ENCODE results near the gene LSS. TPM values are rescaled to one million over a fixed set of nuclear protein-coding genes. Genes with fewer than 3 reads are reported as not detected.

The LSS gene
- polyA plus RNA-seq, 1 donor from 2014 or later = 101 TPM

DNA sequence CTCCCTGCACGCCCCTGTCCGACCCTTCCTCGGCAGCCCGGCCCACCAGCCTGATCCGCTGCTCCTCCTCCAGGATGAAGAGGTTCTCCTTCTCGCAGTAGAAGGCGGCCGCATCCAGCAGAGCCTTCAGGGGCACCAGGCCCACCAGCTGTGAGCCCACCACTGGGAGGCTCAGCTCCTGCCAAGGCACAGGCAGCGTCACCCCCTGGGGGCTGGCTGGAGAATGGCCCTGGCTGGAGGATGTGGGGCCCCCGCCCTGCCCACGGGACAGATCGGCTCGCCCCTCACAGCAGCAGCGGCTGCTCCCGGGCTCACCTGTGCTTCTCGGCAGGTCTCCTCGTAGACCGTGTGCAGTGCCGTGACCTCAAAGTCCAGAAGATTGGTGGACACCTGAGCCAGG lies 78.5 kb downstream of the LSS start:
- H3K36me3 ChIP-seq (ENCODE audit: insufficient read depth, low read length) = no peaks in the 10 kb centered on the region
- no peaks in the 10 kb centered on the region for H4K20me1 ChIP-seq (ENCODE audit: insufficient read depth)
- no peak for TF ChIP-seq MXI1 (conservative IDR thresholded peaks at IDR 0.05; ENCODE audit: poor library complexity, severe bottlenecking)
- no peaks in the 10 kb centered on the region for H3F3A ChIP-seq (ENCODE audit: insufficient read depth, low read length, poor library complexity, severe bottlenecking)
- no peaks in the 10 kb centered on the region for H3K79me2 ChIP-seq (replicated peaks; ENCODE audit: insufficient read depth, low read length)
- no peaks in the 10 kb centered on the region for H3K27me3 ChIP-seq (ENCODE audit: insufficient read depth, low read depth, low read length)
- no peaks in the 10 kb centered on the region for H3K9me3 ChIP-seq (ENCODE audit: low read length)
- no peak overlapping the region for H3K4me2 ChIP-seq (ENCODE audit: low read length)
- H3K9ac ChIP-seq (ENCODE audit: low read length) = no peak overlapping the region
- H3K4me3 ChIP-seq (ENCODE audit: low read length) = no peak overlapping the region
- no peaks in the 10 kb centered on the region for H3K9me2 ChIP-seq (ENCODE audit: insufficient read depth, low read length)
- no peak overlapping the region for H2AFZ ChIP-seq (ENCODE audit: low read depth, low read length)
- H3K27ac ChIP-seq (ENCODE audit: low read length) = no peak overlapping the region

DNA sequence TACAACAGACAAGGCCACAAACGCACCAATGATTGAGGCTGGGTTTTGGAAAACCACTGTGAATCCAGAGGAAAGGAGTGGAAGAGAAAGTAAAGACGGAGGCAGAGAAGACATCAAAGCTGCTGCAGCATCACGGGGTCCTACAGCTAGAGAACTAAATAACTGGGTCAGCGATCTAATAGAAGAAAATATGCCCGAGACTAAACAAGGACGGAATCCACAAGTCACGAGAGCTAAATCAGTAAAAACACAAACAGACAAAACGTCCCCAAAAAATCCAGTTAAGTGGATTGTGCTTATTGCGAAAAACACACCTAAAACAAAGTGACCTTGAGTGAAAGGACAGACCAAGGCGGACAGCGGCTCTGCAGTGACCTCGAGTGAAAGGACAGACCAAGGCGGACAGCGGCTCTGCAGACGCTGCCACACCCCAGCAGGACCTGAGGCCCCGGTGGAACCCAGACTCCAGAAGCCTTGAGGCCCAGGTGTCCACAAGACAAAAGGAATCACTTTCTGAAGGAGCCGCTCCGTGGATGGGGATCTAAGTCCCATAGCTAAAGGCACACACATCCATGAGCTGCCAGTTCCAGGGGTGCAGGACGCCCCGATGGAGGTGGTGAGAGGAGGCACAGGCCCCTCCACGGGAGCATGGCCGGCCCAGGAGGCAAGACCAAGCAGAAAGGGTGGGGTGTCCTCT lies 79.2 kb downstream of the LSS start:
- no peak overlapping the region for H3K27ac ChIP-seq (ENCODE audit: low read length)
- no peaks in the 10 kb centered on the region for H3K79me2 ChIP-seq (replicated peaks; ENCODE audit: insufficient read depth, low read length)

More for the DNA sequence above, 79.2 kb downstream of the LSS start:
- no peaks in the 10 kb centered on the region for H3K9me3 ChIP-seq (ENCODE audit: low read length)
- H3K9me2 ChIP-seq (ENCODE audit: insufficient read depth, low read length) = no peaks in the 10 kb centered on the region
- H3K4me2 ChIP-seq (ENCODE audit: low read length) = no peak overlapping the region
- no peak overlapping the region for H3K9ac ChIP-seq (ENCODE audit: low read length)
- H3K36me3 ChIP-seq (ENCODE audit: insufficient read depth, low read length) = no peaks in the 10 kb centered on the region
- no peaks in the 10 kb centered on the region for H3F3A ChIP-seq (ENCODE audit: insufficient read depth, low read length, poor library complexity, severe bottlenecking)
- H3K4me3 ChIP-seq (ENCODE audit: low read length) = no peak overlapping the region
- no peaks in the 10 kb centered on the region for H3K27me3 ChIP-seq (ENCODE audit: insufficient read depth, low read depth, low read length)
- no peak overlapping the region for H2AFZ ChIP-seq (ENCODE audit: low read depth, low read length)
- TF ChIP-seq EZH2 (IDR thresholded peaks at IDR 0.05; ENCODE audit: borderline replicate concordance, insufficient read depth, low read length, poor library complexity, severe bottlenecking) (no peak), SMC3 (conservative IDR thresholded peaks at IDR 0.05; ENCODE audit: poor library complexity) (no peak), EP300 (conservative IDR thresholded peaks at IDR 0.05; ENCODE audit: poor library complexity, severe bottlenecking) (no peak), RAD21 (conservative IDR thresholded peaks at IDR 0.05) (no peak), TAF1 (IDR thresholded peaks at IDR 0.05; ENCODE audit: low read depth) (no peak), POLR2AphosphoS5 (IDR thresholded peaks at IDR 0.05) (no peak), MXI1 (conservative IDR thresholded peaks at IDR 0.05; ENCODE audit: poor library complexity, severe bottlenecking) (no peak)
- TF ChIP-seq, protein P1, sequence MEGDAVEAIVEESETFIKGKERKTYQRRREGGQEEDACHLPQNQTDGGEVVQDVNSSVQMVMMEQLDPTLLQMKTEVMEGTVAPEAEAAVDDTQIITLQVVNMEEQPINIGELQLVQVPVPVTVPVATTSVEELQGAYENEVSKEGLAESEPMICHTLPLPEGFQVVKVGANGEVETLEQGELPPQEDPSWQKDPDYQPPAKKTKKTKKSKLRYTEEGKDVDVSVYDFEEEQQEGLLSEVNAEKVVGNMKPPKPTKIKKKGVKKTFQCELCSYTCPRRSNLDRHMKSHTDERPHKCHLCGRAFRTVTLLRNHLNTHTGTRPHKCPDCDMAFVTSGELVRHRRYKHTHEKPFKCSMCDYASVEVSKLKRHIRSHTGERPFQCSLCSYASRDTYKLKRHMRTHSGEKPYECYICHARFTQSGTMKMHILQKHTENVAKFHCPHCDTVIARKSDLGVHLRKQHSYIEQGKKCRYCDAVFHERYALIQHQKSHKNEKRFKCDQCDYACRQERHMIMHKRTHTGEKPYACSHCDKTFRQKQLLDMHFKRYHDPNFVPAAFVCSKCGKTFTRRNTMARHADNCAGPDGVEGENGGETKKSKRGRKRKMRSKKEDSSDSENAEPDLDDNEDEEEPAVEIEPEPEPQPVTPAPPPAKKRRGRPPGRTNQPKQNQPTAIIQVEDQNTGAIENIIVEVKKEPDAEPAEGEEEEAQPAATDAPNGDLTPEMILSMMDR (IDR thresholded peaks at IDR 0.05; ENCODE audit: poor library complexity, severe bottlenecking) = no peak
- TF ChIP-seq, protein P2, sequence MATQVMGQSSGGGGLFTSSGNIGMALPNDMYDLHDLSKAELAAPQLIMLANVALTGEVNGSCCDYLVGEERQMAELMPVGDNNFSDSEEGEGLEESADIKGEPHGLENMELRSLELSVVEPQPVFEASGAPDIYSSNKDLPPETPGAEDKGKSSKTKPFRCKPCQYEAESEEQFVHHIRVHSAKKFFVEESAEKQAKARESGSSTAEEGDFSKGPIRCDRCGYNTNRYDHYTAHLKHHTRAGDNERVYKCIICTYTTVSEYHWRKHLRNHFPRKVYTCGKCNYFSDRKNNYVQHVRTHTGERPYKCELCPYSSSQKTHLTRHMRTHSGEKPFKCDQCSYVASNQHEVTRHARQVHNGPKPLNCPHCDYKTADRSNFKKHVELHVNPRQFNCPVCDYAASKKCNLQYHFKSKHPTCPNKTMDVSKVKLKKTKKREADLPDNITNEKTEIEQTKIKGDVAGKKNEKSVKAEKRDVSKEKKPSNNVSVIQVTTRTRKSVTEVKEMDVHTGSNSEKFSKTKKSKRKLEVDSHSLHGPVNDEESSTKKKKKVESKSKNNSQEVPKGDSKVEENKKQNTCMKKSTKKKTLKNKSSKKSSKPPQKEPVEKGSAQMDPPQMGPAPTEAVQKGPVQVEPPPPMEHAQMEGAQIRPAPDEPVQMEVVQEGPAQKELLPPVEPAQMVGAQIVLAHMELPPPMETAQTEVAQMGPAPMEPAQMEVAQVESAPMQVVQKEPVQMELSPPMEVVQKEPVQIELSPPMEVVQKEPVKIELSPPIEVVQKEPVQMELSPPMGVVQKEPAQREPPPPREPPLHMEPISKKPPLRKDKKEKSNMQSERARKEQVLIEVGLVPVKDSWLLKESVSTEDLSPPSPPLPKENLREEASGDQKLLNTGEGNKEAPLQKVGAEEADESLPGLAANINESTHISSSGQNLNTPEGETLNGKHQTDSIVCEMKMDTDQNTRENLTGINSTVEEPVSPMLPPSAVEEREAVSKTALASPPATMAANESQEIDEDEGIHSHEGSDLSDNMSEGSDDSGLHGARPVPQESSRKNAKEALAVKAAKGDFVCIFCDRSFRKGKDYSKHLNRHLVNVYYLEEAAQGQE (IDR thresholded peaks at IDR 0.05; ENCODE audit: borderline replicate concordance) = no peak
- no peaks in the 10 kb centered on the region for H4K20me1 ChIP-seq (ENCODE audit: insufficient read depth)

Measured in neural cell (in vitro differentiated cells).